Parathyroid adenoma (tissue), 2 donors: ENCODE data around the gene PEX13.

Source experiments
- H2AFZ ChIP-seq: fragments of 300-600 bp; sonication (generic); one replicate; pipeline ENCODE4 v1.7.0; 2017; ENCODE audit warnings: antibody characterized with exemption, mild to moderate bottlenecking
- H3K27ac ChIP-seq: fragments of 300-600 bp; sonication (generic); one replicate; pipeline ENCODE4 v1.7.0; 2017
- H3K27me3 ChIP-seq: fragments of 300-600 bp; sonication (generic); one replicate; pipeline ENCODE4 v1.7.0; 2017; ENCODE audit warnings: low read length; ENCODE audit not compliant: control insufficient read depth, insufficient read depth
- H3K36me3 ChIP-seq: fragments of 300-600 bp; sonication (generic); one replicate; pipeline ENCODE4 v1.7.0; 2017; ENCODE audit warnings: low read length; ENCODE audit not compliant: control insufficient read depth, insufficient read depth
- H3K4me1 ChIP-seq: fragments of 300-600 bp; sonication (generic); one replicate; pipeline ENCODE4 v1.7.0; 2017; ENCODE audit warnings: control low read depth
- H3K4me2 ChIP-seq: fragments of 300-600 bp; sonication (generic); one replicate; pipeline ENCODE4 v1.7.0; 2017; ENCODE audit warnings: low read length
- H3K4me3 ChIP-seq: fragments of 300-600 bp; sonication (generic); one replicate; pipeline ENCODE4 v1.7.0; 2017; ENCODE audit warnings: low read depth, low read length
- H3K79me2 ChIP-seq: fragments of 300-600 bp; sonication (generic); one replicate; pipeline ENCODE4 v1.7.0; 2017; ENCODE audit warnings: control low read depth
- H3K9ac ChIP-seq: fragments of 300-600 bp; sonication (generic); one replicate; pipeline ENCODE4 v1.7.0; 2017; ENCODE audit warnings: mild to moderate bottlenecking
- H3K9me3 ChIP-seq: fragments of 300-600 bp; sonication (generic); one replicate; pipeline ENCODE4 v1.7.0; 2017; ENCODE audit warnings: low read length; ENCODE audit not compliant: control insufficient read depth
- CTCF ChIP-seq: fragments of 300-600 bp; sonication (generic); IDR thresholded peaks from one replicate; pipeline ENCODE4 v1.7.0; 2017; ENCODE audit warnings: antibody characterized with exemption, mild to moderate bottlenecking
- donor health status: primary hyperparathyroidism.

PEX13 gene

GRCh38 chr2:61085883-61086282, 68.4 kb downstream of the PEX13 start:
- H3K79me2 ChIP-seq: no peaks in the 10 kb centered on the region
- H3K9ac ChIP-seq: no peak overlapping the region
- no peaks in the 10 kb centered on the region for H3K36me3 ChIP-seq
- H3K4me2 ChIP-seq: no peak overlapping the region
- no peaks in the 10 kb centered on the region for H3K27me3 ChIP-seq
- H3K27ac ChIP-seq: no peak overlapping the region
- H3K4me3 ChIP-seq: no peak overlapping the region
- TF ChIP-seq CTCF: no peak
- no peaks in the 10 kb centered on the region for H3K4me1 ChIP-seq
- no peaks in the 10 kb centered on the region for H3K9me3 ChIP-seq
- no peak overlapping the region for H2AFZ ChIP-seq

GRCh38 chr2:61089797-61090196, 72.3 kb downstream of the PEX13 start:
- no peaks in the 10 kb centered on the region for H3K36me3 ChIP-seq
- no peaks in the 10 kb centered on the region for H3K27me3 ChIP-seq
- no peaks in the 10 kb centered on the region for H3K9me3 ChIP-seq
- H3K4me2 ChIP-seq: no peak overlapping the region
- H2AFZ ChIP-seq: no peak overlapping the region
- TF ChIP-seq CTCF: no peak
- H3K4me1 ChIP-seq: no peaks in the 10 kb centered on the region
- H3K4me3 ChIP-seq: no peak overlapping the region
- no peak overlapping the region for H3K9ac ChIP-seq
- H3K27ac ChIP-seq: no peak overlapping the region
- H3K79me2 ChIP-seq: no peaks in the 10 kb centered on the region

- Histone ChIP-seq H3K79me2 (no peaks in the 10 kb centered on the region), H3K4me3 (no peak overlapping the region)
These were observed 72.9 kb downstream of the PEX13 start for GRCh38 chr2:61090386-61090921.

GRCh38 chr2:61091485-61091884, 74.0 kb downstream of the PEX13 start:
- Histone ChIP-seq H3K9me3 (no peaks in the 10 kb centered on the region), H3K4me2 (no peak overlapping the region), H3K79me2 (no peaks in the 10 kb centered on the region), H3K27ac (no peak overlapping the region), H3K36me3 (no peaks in the 10 kb centered on the region), H2AFZ (no peak overlapping the region), H3K9ac (no peak overlapping the region), H3K27me3 (no peaks in the 10 kb centered on the region), H3K4me1 (no peaks in the 10 kb centered on the region), H3K4me3 (no peak overlapping the region)
- TF ChIP-seq CTCF: no peak

More at GRCh38 chr2:61090386-61090921, 72.9 kb downstream of the PEX13 start:
- H2AFZ ChIP-seq: no peak overlapping the region
- H3K9me3 ChIP-seq: no peaks in the 10 kb centered on the region
- H3K27me3 ChIP-seq: no peaks in the 10 kb centered on the region
- H3K4me2 ChIP-seq: no peak overlapping the region
- H3K4me1 ChIP-seq: no peaks in the 10 kb centered on the region
- no peak overlapping the region for H3K27ac ChIP-seq
- TF ChIP-seq CTCF: no peak
- no peaks in the 10 kb centered on the region for H3K36me3 ChIP-seq
- H3K9ac ChIP-seq: no peak overlapping the region

DNA sequence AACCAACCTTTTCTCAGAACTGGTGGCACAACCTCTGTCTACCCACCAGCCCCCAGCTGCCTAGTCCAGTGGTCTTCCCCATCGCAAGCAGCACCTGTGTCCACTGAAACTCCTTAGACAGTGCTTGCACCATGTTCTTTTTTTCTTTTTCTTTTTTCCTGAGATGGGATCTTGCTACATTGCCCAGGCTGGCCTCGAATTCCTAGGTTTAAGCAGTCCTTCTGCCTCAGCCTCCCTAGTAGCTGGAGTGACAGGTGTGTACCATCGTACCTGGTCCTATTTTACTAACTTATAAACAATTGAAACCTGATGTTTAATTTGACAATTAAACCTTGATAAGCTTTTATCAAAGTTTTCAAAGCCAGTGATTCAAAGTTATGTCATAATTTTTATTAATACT, 78.9 kb downstream of the PEX13 start:
- Histone ChIP-seq H3K27ac (no peak overlapping the region), H3K27me3 (no peaks in the 10 kb centered on the region), H3K9ac (no peak overlapping the region), H3K36me3 (no peaks in the 10 kb centered on the region), H2AFZ (no peak overlapping the region), H3K4me2 (no peak overlapping the region), H3K4me1 (no peaks in the 10 kb centered on the region), H3K79me2 (no peaks in the 10 kb centered on the region), H3K9me3 (no peaks in the 10 kb centered on the region), H3K4me3 (no peak overlapping the region)
- TF ChIP-seq CTCF: no peak
